Stimulated activated naive CD4-positive, alpha-beta T cell (primary cell): ENCODE data around the gene LIX1L.

ENCODE experiments used
- DNase-seq, 6 experiments: peaks; one replicate each; lab custom pipeline; 2025; lab: John Stamatoyannopoulos, UW

The LIX1L gene

GRCh38 chr1:145957443-145958319 is at the start of gene LIX1L:
TSS of gene LIX1L (minus strand) at chr1:145958017. CDS start at chr1:145957927, 90 bp downstream.
- peak; percentile 90 to 96 (median 92) for DNase-seq

DNA sequence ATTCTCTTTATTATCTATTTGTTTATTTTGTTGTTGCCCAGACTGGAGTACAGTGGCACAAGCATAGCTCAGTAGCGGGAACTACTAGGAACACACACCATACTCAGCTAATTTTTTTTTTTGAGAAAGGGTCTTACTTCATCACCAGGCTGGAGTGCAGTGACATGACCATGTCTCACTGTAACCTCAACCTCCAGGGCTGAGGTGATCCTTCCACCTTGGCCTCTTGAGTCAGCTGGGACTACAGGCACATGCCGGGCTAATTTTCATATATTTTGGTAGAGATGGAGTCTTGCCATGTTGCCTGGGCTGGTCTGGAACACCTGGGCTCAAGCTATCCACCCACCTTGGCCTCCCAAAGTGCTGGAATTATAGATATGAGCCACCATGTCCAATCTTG is 43.9 kb upstream of the LIX1L start:
- DNase-seq = no peak

GRCh38 chr1:145999321-146000024 is 41.7 kb upstream of the LIX1L start:
- peak in 5 of 6 experiments; percentile 27 to 69 (median 50) for DNase-seq

- no peak for DNase-seq
These were observed 39.9 kb upstream of the LIX1L start for GRCh38 chr1:145997718-145998023.

DNA sequence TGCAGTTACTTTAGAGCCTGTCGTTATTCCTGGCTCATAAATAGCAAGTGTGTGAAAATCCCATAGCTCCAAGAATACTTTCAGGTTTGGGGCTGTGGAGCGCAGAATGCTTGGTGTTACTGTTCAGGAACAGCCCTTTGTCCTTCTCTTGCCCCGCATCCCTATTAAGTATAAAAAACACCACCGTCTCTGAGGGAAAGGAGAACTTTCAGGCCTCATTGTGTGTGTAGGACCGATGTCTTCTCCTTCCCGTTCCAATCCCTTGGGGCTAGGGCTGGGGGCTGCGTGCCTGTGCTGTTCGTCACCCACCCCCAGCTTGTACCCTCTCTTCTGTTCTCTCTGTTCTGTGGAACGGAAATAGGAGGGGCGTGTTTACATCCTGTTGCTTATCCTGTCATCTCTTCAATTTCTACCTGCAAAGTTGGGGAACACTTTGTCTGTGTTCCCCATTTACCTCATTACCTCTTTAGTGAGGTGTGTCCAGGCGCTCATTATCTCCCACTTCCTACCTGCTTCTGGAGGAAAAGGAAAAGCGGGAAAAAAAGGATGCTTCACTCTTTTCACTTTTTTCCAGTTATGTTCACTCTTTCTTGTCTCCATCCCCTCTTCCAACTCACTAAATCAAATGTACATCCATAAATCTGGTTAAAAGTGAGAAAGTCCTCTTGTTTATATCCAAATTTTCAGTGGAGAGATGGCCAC is 39.4 kb upstream of the LIX1L start:
- peak; percentile 56 to 88 (median 74) for DNase-seq

DNA sequence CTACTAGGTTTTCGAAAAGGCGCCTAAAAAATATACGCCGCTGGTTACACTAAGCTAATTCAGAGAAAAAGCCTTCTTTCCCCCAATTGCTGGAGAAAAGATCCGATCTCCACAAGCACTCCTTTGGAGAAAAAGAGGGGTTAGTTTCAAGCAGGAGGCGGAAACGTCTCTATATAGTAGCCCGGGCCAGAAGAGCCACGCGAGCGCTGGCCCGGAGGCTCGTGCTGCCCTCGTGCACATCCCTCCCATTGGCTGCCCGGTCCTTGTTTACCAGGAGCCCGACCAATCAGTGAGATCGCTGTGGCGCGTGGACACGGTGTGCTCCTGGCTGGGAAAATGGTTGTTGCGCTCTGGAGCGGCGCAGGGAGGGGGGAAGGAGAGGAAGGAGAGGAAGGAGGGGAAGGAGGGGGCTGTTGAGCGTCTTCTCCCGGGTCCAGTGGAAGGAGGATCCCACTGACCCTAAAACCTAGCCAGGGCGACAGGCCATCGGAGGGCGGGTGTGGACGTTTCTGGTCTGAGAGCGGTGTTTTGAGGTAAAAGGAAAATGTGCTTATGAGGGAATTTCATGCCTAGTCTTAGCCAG is 38.7 kb upstream of the LIX1L start, which contains the start of gene TXNIP:
Gene TXNIP (minus strand): TSS at position 147 of the 583 bp plus-strand sequence. CDS start 313 bp downstream, outside the sequence.
- DNase-seq = peak; percentile 75 to 96 (median 91)

GRCh38 chr1:145995964-145996432 is 38.2 kb upstream of the LIX1L start:
- DNase-seq = no peak

DNA sequence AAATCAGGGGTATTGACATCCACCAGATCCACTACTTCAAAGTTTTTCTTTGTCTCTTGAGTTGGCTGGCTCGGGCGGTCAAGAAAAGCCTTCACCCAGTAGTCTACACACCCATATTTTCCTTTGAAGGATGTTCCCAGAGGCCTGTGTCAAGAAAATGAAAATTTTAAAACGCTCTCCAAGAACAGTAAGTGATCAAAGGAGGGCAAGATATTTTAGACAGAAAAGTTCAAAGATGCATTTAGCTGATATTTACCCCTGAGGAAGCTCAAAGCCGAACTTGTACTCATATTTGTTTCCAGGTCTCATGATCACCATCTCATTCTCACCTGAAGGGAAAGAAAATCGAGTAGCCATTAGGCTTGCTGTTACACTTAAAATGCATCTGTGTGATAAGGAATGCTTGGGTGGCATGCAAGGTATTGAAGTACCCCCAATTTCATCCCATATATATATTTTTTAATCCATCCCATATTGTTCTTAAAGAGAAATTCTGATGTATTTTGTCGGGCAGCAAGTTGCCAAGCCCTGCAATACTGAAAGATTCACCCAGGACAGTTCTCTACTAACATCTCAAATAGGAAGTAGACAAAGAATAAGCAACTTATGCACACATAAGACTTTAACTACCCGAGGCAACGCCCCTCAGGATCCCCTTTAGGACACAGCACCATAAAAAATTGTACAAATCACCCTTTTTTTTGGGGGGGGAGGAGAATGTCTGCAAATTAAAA is 37.5 kb upstream of the LIX1L start:
- DNase-seq = no peak

DNA sequence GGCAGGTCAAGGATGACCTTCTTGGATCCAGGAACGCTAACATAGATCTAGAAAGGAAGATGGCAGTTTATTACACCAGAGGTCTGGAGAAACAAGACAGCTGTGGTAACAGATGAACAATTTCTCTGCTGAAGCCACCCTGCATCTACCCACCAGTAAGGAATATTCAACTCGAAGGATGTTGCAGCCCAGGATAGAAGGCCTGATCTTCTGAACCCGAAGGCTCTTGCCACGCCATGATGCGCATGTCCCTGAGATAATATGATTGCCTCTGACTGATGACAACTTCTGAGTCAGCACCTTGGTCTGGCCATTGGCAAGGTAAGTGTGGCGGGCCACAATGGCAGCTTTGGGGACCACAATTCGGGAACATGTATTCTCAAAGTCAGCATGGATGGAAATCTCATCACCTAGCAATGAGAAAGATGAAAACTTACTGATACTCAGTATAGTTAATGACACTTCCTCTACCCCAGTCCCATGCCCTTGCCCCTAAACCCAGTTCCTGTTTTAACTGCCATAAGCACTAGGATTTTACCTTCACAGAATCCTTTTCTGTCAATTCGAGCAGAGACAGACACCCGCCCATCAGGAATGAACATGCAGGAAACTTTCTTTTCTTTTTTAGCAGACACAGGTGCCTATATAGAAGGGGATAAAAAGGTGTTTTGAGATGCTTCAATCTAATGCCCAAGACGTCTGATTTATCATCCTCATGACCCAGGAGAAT is 36.7 kb upstream of the LIX1L start:
- DNase-seq = peak in 2 of 6 experiments; percentile 12 to 26

DNA sequence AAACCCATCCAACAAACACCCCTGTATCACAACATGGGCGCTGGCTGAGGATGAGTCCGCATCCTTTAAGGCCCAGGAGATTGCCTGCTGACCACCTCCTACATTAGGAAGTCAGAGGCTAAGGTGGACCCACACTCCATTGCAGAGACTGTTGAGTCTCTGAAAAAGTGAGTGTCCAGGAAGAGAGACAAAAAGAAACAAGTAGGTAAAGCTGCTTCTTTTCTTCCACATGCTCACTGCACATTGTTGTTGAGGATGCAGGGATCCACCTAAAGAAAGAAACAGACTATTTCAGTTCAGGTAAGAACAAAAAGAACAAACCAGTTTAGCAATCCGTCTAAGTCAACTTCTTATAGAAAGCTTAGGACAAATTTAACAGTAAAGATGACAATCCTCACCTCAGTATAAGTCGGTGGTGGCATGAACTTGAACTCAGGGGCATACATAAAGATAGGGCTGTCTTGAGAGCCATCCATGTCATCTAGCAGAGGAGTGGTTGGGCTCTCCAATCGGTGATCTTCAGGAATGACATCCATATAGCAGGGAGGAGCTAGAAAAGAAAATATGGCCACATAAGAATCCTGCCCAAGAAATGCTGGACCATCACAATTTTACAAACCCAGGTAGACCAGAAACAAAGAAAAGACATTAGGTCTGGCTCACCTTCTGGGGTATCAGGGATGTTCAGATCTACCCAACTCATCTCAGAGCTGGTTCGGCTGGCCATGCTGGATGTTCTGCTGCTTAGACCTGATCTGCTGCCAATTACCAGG is 36.0 kb upstream of the LIX1L start:
- no peak for DNase-seq

DNA sequence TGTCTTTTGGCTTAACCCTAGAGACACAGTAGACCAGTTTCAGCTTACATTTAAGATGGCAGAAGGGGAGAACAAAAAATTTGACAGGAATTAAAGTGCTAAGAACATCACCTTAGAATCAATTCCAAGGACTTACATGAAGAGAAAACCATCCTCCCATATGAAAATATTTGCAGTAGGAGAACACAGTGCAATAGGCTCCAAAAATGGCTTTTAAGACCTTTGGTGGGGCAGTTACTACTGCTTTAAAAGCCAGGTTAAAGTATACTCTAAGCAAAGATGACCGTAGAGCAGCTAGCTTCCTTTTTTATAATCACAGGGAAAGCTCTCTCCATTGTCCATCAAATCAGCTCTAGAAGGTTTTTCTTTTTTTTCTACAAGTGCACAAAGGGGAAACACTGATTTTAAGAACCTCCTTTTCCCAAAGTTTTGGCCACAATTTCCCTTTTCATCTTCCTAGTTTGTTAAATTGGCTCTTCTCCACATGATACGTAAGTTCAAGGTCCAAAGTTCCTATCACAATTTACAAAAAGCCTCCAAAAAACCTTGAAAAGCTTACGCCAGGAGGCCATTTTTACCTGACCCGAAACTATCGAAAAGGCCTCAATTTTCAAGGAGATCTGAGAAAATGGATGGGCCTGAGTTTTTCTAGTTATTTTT is 35.3 kb upstream of the LIX1L start:
- no peak for DNase-seq

DNA sequence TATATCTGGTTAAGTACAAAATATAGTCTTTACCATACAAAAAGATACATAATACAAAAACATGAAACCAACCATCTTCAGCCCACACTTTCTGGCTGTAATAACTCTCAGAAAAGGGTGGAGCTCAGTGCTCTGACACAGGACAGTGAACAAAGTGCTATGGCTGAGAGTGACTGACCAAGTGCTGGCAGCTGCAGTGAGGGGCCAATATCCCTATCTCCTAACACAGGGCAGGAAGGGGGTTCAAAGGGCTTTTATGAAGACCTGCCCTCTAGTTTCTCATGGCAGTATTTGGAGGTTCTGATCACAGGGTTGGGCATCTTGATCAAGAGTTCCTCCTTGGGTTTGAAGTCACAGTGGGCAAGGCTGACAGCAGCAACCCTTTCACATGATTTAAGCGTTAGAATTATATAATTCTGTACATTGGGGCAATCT is 34.7 kb upstream of the LIX1L start:
- DNase-seq = peak in 1 of 6 experiments; percentile 21

DNA sequence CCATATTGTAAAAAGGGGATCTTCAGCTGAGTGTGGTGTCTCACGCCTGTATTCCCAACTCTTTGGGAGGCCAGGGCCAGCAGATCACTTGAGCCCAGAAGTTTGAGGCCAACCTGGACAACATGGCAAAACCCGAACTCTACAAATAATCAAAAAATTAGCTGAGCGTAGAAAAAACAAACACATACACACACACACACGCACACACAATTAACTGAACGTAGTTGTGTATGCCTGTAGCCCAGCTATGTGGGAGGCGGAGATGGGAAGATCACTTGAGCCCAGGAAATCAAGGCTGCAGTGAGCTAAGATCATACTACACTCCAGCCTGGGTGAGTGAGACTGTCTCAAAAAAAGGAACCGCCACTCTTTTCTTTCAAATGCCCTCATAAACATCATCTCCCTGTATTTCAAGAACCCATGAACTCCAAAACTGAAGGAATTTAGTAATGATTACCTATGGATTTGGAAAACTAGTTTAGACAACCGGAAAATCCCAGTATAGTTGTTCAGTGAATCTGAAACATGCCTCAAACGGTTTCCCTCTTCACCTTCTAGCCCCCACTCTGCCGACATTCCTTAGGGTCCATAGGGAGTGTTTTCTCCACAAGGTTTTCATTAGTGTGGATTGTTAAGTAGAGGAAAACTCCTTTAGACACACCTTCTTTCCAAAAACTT is 34.1 kb upstream of the LIX1L start:
- DNase-seq = peak in 2 of 6 experiments; percentile 32 to 35

- peak in 2 of 6 experiments; percentile 6 to 13 for DNase-seq
These were observed 32.5 kb upstream of the LIX1L start for GRCh38 chr1:145990249-145990855.

DNA sequence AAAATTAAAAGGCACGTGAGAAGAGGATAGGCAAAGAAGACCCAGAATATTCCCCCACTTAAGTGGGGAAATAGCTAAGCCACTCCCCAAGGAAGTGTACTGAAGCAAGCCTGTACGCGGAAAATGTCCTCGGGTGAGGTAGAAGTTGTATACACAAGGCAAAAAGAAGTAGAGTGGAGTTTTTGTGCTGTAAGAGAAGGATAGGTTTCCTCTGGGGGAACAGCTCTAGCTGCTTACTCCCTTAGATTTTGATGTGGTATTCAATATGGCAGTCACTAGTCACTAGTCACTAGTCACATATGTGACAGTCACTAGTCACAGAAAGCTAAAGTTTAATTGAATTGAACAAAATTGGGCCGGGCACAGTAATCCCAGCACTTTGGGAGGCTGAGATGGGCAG is 31.0 kb upstream of the LIX1L start:
- DNase-seq = peak in 4 of 6 experiments; percentile 13 to 44 (median 35)

- DNase-seq = no peak
These were observed 30.1 kb upstream of the LIX1L start for GRCh38 chr1:145987926-145988325.

GRCh38 chr1:145986551-145986950 is 28.7 kb upstream of the LIX1L start:
- DNase-seq = no peak
